Testis (tissue), 3 donors: ENCODE data around the gene ASB7. TPM values are rescaled to one million over a fixed set of nuclear protein-coding genes. Genes with fewer than 3 reads are reported as not detected.

ENCODE experiments used
- DNase-seq: peaks from one replicate; pipeline ENCODE4 v3.0.0-alpha.2; 2019
- H3K27ac ChIP-seq, 2 donors: fragments of 200-600 bp; sonication (generic); one replicate each; pipeline ENCODE4 v1.5.1; 2019
- H3K27me3 ChIP-seq: fragments of 200-600 bp; sonication (generic); one replicate; pipeline ENCODE4 v1.5.1; 2019
- H3K36me3 ChIP-seq: fragments of 200-600 bp; sonication (generic); one replicate; pipeline ENCODE4 v1.5.1; 2017; ENCODE audit warnings: low read depth; ENCODE audit errors: missing control alignments
- H3K4me1 ChIP-seq: fragments of 200-600 bp; sonication (generic); one replicate; pipeline ENCODE4 v1.5.1; 2019
- H3K4me3 ChIP-seq, 2 donors: fragments of 200-600 bp; sonication (generic); one replicate each; pipeline ENCODE4 v1.5.1; 2017 to 2019
- H3K9me3 ChIP-seq: fragments of 200-600 bp; sonication (generic); one replicate; pipeline ENCODE4 v1.5.1; 2017
- POLR2A ChIP-seq: fragments of 450-650 bp; IDR thresholded peaks from one replicate; pipeline ENCODE4 v1.6.1; 2017; ENCODE audit warnings: antibody characterized with exemption, mild to moderate bottlenecking, moderate library complexity
- WGBS, 2 donors: methylation state at CpG; one replicate each; pipeline ENCODE4 v1.1.5; 2018; 5-methylcytosine and 5-hydroxymethylcytosine counted together
- intact Hi-C: fragments of 100-400 bp; cut with DNase I; formaldehyde crosslinking; loops from one replicate; pipeline ENCODE4 v1.15.1; 2023; ENCODE audit warnings: low total_unique reads
- polyA plus RNA-seq: library from polyadenylated mRNA; stranded (reverse); fragments of 350-450 nt; fragmentation: Illumina TruSeq; extraction: RNeasy Lipid Tissue Mini Kit (QIAGEN cat#74804); gene quantifications from one replicate; pipeline ENCODE4 v1.2.3, GENCODE V29; 2014; ENCODE audit warnings: low read depth, low replicate concordance; ENCODE audit not compliant: insufficient read depth
- small RNA-seq, 2 donors: library from RNA; depleted of rRNA; stranded (forward); fragments of <200 nt; gene quantifications; one replicate each; pipeline ENCODE3, GENCODE V24; 2016
- total RNA-seq, 2 donors: library from RNA; depleted of rRNA; stranded (reverse); fragments of >200 nt; gene quantifications; one replicate each; pipeline ENCODE4 v1.2.3, GENCODE V29; 2016
- TF ChIP-seq, protein P1 (sequence below), 3 experiments: fragments of 450-650 bp in 2 of 3; fragments of 200-600 bp in 1 of 3; sonication (generic) in 1 of 3; IDR thresholded peaks; one replicate each; pipeline ENCODE4 v1.5.1; 2016 to 2019; ENCODE audit warnings: antibody characterized with exemption in 3 of 3, mild to moderate bottlenecking in 2 of 3, moderate library complexity in 1 of 3

Gene ASB7
- total and polyA plus RNA-seq, 3 donors from 2014 or later: 13.4 to 23.9 (median 23.6) TPM

GRCh38 chr15:100696452-100696851 lies 94.1 kb downstream of the ASB7 start:
- Histone ChIP-seq H3K4me1 (no peaks in the 10 kb centered on the region), H3K9me3 (no peaks in the 10 kb centered on the region), H3K27me3 (no peaks in the 10 kb centered on the region), H3K4me3 (no peak overlapping the region), H3K36me3 (no peaks in the 10 kb centered on the region), H3K27ac (no peak overlapping the region)
- TF ChIP-seq POLR2A: no peak
- TF ChIP-seq, protein P1, sequence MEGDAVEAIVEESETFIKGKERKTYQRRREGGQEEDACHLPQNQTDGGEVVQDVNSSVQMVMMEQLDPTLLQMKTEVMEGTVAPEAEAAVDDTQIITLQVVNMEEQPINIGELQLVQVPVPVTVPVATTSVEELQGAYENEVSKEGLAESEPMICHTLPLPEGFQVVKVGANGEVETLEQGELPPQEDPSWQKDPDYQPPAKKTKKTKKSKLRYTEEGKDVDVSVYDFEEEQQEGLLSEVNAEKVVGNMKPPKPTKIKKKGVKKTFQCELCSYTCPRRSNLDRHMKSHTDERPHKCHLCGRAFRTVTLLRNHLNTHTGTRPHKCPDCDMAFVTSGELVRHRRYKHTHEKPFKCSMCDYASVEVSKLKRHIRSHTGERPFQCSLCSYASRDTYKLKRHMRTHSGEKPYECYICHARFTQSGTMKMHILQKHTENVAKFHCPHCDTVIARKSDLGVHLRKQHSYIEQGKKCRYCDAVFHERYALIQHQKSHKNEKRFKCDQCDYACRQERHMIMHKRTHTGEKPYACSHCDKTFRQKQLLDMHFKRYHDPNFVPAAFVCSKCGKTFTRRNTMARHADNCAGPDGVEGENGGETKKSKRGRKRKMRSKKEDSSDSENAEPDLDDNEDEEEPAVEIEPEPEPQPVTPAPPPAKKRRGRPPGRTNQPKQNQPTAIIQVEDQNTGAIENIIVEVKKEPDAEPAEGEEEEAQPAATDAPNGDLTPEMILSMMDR (IDR thresholded peaks at IDR 0.05): no peak
- WGBS, 2 donors: 81 to 92% methylated on average over 3 of the region's 3 CpGs
- no peak for DNase-seq
- intact Hi-C loops: no loop called here

Small RNAs within 50 kb of the gene (small RNA-seq; reads per million reads assigned to genes)
- gene RF00019 (0 reads per million in 2 donors), gene RNU6-181P (0 reads per million in 2 donors)

Other genes with a start within 250 kb of the ASB7 start
- 10 to 100 TPM; 13.4 to 17.8 TPM for gene CERS3, start 73.6 kb upstream of the ASB7 start, total RNA-seq
- 48.6 TPM for gene CERS3, start 73.6 kb upstream of the ASB7 start, polyA plus RNA-seq
- 10 to 100 TPM; 13.7 to 23.4 TPM for gene LINS1, start 405 bp upstream of the ASB7 start, total RNA-seq
- gene LINS1, start 405 bp upstream of the ASB7 start, polyA plus RNA-seq: 17.3 TPM